Effector memory CD4-positive, alpha-beta T cell (primary cell): ENCODE results near the gene MEDAG.

Experiments used
- DNase-seq, 3 donors: peaks; one replicate each; pipeline ENCODE4 v3.0.0-alpha.2; 2020
- H3K27ac ChIP-seq: 2 replicates; pipeline ENCODE4 v1.7.0; 2013; ENCODE audit warnings: mild to moderate bottlenecking, low read length, moderate library complexity; ENCODE audit not compliant: insufficient read depth, poor library complexity, severe bottlenecking
- H3K27me3 ChIP-seq: replicated peaks from 2 replicates; pipeline ENCODE4 v1.7.0; 2013; ENCODE audit warnings: mild to moderate bottlenecking, low read length; ENCODE audit not compliant: insufficient read depth, control insufficient read depth, poor library complexity, severe bottlenecking
- H3K36me3 ChIP-seq: 2 replicates; pipeline ENCODE4 v1.7.0; 2013; ENCODE audit warnings: mild to moderate bottlenecking, low read length, moderate library complexity; ENCODE audit not compliant: control insufficient read depth, insufficient read depth
- H3K4me1 ChIP-seq: 2 replicates; pipeline ENCODE4 v1.7.0; 2013; ENCODE audit warnings: low read length, mild to moderate bottlenecking; ENCODE audit not compliant: control insufficient read depth, insufficient read depth, poor library complexity, severe bottlenecking
- H3K4me3 ChIP-seq: 2 replicates; pipeline ENCODE4 v1.7.0; 2013; ENCODE audit warnings: low read length, low read depth, mild to moderate bottlenecking; ENCODE audit not compliant: insufficient read depth, poor library complexity, severe bottlenecking
- H3K9me3 ChIP-seq: 2 replicates; pipeline ENCODE4 v1.7.0; 2013; ENCODE audit warnings: mild to moderate bottlenecking, low read length, moderate library complexity; ENCODE audit not compliant: control insufficient read depth

Gene MEDAG

DNA sequence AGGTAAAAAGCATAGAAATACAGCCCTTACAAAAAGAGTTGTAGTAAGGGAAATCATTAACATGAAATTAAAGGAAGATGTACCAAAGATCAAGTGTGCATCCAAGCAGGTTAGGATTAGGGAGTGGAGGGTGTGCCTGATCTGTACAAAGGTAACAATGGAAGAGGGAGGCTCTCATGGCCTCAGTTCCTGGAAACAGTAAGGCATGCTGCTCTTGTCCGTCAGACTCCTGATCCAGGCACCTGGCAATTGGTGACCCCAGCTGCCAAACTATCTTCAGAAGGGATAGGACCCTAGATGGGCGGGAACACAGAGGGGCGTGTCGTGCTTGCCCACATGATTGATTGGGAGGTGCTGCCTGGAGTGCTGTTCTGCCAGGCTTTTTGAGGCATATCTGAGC, 30.9 kb downstream of the MEDAG start:
- no peaks in the 10 kb centered on the region for H3K36me3 ChIP-seq
- H3K9me3 ChIP-seq: no peaks in the 10 kb centered on the region
- no peak overlapping the region for H3K4me3 ChIP-seq
- DNase-seq: no peak
- no peaks in the 10 kb centered on the region for H3K27me3 ChIP-seq
- H3K4me1 ChIP-seq: no peaks in the 10 kb centered on the region
- no peak overlapping the region for H3K27ac ChIP-seq

DNA sequence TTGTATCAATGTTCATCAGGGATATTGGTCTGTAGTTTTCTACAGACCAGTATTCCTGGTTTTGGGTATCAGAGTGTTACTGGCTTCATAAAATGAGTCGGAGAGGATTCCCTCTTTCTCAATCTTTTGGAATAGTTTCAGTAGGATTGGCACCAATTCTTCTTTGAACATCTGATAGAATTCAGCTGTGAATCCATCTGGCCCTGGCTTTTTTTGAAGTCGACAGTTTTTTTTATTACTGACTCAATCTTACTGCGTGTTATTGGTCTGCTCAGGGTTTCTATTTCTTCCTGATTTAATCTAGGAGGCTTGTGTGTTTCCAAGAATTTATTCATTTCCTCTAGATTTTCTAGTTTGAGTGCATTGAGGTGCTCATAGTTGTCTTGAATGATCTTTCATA, 37.8 kb downstream of the MEDAG start:
- no peaks in the 10 kb centered on the region for H3K27me3 ChIP-seq
- H3K4me1 ChIP-seq: no peaks in the 10 kb centered on the region
- H3K4me3 ChIP-seq: no peak overlapping the region
- no peaks in the 10 kb centered on the region for H3K36me3 ChIP-seq
- H3K9me3 ChIP-seq: no peaks in the 10 kb centered on the region
- DNase-seq: no peak
- H3K27ac ChIP-seq: no peak overlapping the region

DNA sequence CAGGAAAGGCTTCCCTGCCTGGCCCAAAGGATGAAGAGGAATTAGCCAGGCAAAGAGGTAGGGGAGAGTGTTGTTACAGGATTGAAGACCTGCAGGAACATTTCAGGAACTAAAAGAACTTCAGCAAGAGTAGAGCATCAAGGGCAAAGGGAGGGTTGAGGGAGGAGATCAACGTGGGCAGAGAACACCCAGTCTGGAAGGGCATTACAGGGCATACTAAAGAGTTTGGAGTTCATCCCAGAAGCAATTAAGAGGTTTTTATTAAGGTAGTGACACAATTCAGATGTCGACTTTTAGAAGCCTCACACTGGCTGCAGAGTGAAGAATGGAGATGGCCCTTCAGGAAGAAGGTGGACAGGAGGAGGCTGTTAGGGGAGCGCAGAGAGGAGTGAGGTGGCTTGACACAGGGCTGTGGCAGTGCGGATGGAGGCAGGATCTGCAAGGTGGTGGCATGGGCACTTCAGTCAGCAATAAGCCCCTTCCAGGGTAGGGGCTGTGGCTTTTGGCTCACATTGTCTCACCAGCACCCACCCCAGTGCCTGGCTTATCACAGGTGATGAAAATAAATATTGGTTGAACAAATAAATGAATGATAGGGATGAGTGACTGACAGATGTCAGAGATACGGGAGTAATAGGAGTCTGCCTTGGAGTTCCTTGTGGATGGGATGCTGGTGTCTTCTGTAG, 51.3 kb downstream of the MEDAG start:
- H3K27me3 ChIP-seq: no peaks in the 10 kb centered on the region
- no peak overlapping the region for H3K27ac ChIP-seq
- H3K4me1 ChIP-seq: no peaks in the 10 kb centered on the region

DNA sequence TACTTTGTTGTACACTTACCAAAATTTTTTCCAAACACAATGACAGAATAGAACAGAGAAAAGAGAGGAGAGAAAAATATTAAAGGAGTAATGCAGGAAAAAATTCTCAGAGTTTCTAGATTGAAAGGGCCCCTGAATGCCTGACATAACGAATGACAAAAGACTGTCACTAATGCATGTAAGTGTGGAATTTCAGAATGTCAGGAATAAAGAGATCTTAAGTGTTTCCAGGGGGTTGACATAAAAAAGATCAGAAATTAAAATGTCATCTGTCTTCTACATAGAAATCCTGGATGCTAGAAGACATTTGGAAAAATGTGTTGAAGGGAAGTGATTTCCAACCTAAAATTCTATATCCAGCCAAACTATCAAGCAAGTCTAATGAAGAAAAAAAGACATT, 53.6 kb downstream of the MEDAG start:
- Histone ChIP-seq H3K9me3 (no peaks in the 10 kb centered on the region), H3K27ac (no peak overlapping the region), H3K4me1 (no peaks in the 10 kb centered on the region), H3K4me3 (no peak overlapping the region), H3K27me3 (no peaks in the 10 kb centered on the region), H3K36me3 (no peaks in the 10 kb centered on the region)
- DNase-seq: no peak

More for the DNA sequence above, 51.3 kb downstream of the MEDAG start:
- Histone ChIP-seq H3K9me3 (no peaks in the 10 kb centered on the region), H3K4me3 (no peak overlapping the region), H3K36me3 (no peaks in the 10 kb centered on the region)
- no peak for DNase-seq

- H3K4me3 ChIP-seq: no peak overlapping the region
- H3K4me1 ChIP-seq: no peaks in the 10 kb centered on the region
- no peaks in the 10 kb centered on the region for H3K27me3 ChIP-seq
- H3K9me3 ChIP-seq: no peaks in the 10 kb centered on the region
- no peak for DNase-seq
- H3K27ac ChIP-seq: no peak overlapping the region
- no peaks in the 10 kb centered on the region for H3K36me3 ChIP-seq
These were observed 57.7 kb downstream of the MEDAG start for GRCh38 chr13:30963791-30964190.

- H3K4me1 ChIP-seq: no peaks in the 10 kb centered on the region
- H3K27me3 ChIP-seq: no peaks in the 10 kb centered on the region
- no peaks in the 10 kb centered on the region for H3K9me3 ChIP-seq
- H3K4me3 ChIP-seq: no peak overlapping the region
- H3K36me3 ChIP-seq: no peaks in the 10 kb centered on the region
- no peak overlapping the region for H3K27ac ChIP-seq
- DNase-seq: no peak
These were observed 59.3 kb downstream of the MEDAG start for GRCh38 chr13:30965380-30965779.

- no peaks in the 10 kb centered on the region for H3K9me3 ChIP-seq
- no peaks in the 10 kb centered on the region for H3K36me3 ChIP-seq
- H3K27me3 ChIP-seq: no peaks in the 10 kb centered on the region
- DNase-seq: no peak
- no peaks in the 10 kb centered on the region for H3K4me1 ChIP-seq
- no peak overlapping the region for H3K27ac ChIP-seq
- no peak overlapping the region for H3K4me3 ChIP-seq
These were observed 60.0 kb downstream of the MEDAG start for GRCh38 chr13:30966101-30966500.

DNA sequence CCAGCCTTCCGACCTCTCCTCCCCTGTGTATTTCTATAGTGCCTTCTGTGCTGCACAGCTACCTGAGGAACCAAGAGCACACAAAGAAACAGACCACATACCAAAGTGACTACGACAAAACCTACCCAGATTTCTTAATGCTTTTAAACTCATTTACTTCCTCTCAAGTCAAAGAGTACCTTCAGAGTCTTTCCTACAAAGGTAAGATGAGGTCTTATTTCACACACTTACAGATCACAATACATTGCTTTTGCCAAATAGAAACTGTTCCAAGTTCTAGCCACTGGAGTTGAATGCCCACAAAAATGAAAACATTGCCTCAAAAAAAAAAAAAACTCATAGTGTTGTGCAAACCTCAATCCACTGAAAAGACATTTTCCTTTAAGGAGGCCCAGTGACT, 62.8 kb downstream of the MEDAG start:
- no peaks in the 10 kb centered on the region for H3K27me3 ChIP-seq
- H3K4me3 ChIP-seq: no peak overlapping the region
- no peak for DNase-seq

GRCh38 chr13:30971575-30971974, 65.5 kb downstream of the MEDAG start:
- no peaks in the 10 kb centered on the region for H3K9me3 ChIP-seq
- no peak overlapping the region for H3K4me3 ChIP-seq
- H3K27ac ChIP-seq: no peak overlapping the region
- no peaks in the 10 kb centered on the region for H3K36me3 ChIP-seq
- no peaks in the 10 kb centered on the region for H3K4me1 ChIP-seq
- no peak for DNase-seq
- H3K27me3 ChIP-seq: no peaks in the 10 kb centered on the region

More for the DNA sequence above, 62.8 kb downstream of the MEDAG start:
- Histone ChIP-seq H3K27ac (no peak overlapping the region), H3K9me3 (no peaks in the 10 kb centered on the region), H3K4me1 (no peaks in the 10 kb centered on the region), H3K36me3 (no peaks in the 10 kb centered on the region)

GRCh38 chr13:30972888-30973377, 66.9 kb downstream of the MEDAG start:
- Histone ChIP-seq H3K4me1 (no peaks in the 10 kb centered on the region), H3K9me3 (no peaks in the 10 kb centered on the region), H3K27ac (no peak overlapping the region), H3K4me3 (no peak overlapping the region), H3K36me3 (no peaks in the 10 kb centered on the region), H3K27me3 (no peaks in the 10 kb centered on the region)
- no peak for DNase-seq
